NB4 (cell line): ENCODE measurements around the gene ANP32B.

Source experiments
- MYC ChIP-seq: IDR thresholded peaks from 2 replicates; pipeline ENCODE4 v1.6.1; 2011; ENCODE audit warnings: low read depth, low read length
- POLR2A ChIP-seq: IDR thresholded peaks from 2 replicates; pipeline ENCODE4 v1.6.1; 2011; ENCODE audit warnings: mild to moderate bottlenecking; ENCODE audit not compliant: insufficient read length; ENCODE audit errors: extremely low read depth
- TF ChIP-seq, protein P1 (sequence below): IDR thresholded peaks from one replicate; pipeline ENCODE4 v1.5.1; 2012; ENCODE audit warnings: low read depth, low read length
- TF ChIP-seq, protein P2 (sequence below): IDR thresholded peaks from 2 replicates; pipeline ENCODE4 v1.6.1; 2011; ENCODE audit warnings: low read depth, low read length

GRCh38 chr9:98046180-98046543 is 63.0 kb downstream of the ANP32B start:
- TF ChIP-seq, protein P1, sequence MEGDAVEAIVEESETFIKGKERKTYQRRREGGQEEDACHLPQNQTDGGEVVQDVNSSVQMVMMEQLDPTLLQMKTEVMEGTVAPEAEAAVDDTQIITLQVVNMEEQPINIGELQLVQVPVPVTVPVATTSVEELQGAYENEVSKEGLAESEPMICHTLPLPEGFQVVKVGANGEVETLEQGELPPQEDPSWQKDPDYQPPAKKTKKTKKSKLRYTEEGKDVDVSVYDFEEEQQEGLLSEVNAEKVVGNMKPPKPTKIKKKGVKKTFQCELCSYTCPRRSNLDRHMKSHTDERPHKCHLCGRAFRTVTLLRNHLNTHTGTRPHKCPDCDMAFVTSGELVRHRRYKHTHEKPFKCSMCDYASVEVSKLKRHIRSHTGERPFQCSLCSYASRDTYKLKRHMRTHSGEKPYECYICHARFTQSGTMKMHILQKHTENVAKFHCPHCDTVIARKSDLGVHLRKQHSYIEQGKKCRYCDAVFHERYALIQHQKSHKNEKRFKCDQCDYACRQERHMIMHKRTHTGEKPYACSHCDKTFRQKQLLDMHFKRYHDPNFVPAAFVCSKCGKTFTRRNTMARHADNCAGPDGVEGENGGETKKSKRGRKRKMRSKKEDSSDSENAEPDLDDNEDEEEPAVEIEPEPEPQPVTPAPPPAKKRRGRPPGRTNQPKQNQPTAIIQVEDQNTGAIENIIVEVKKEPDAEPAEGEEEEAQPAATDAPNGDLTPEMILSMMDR, result no peak
- no peak for TF ChIP-seq POLR2A
- TF ChIP-seq, protein P2, sequence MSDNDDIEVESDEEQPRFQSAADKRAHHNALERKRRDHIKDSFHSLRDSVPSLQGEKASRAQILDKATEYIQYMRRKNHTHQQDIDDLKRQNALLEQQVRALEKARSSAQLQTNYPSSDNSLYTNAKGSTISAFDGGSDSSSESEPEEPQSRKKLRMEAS, result no peak
- TF ChIP-seq MYC, result no peak
